HG03565 (cell line): ENCODE data around the gene EPHA8.

ENCODE experiments used
- ATAC-seq: cut with Tn5 transposase; IDR thresholded peaks from one replicate; pipeline ENCODE4 v1.9.1; 2021; ENCODE audit warnings: mild to moderate bottlenecking, moderate library complexity; ENCODE audit not compliant: unreplicated experiment

Gene EPHA8

DNA sequence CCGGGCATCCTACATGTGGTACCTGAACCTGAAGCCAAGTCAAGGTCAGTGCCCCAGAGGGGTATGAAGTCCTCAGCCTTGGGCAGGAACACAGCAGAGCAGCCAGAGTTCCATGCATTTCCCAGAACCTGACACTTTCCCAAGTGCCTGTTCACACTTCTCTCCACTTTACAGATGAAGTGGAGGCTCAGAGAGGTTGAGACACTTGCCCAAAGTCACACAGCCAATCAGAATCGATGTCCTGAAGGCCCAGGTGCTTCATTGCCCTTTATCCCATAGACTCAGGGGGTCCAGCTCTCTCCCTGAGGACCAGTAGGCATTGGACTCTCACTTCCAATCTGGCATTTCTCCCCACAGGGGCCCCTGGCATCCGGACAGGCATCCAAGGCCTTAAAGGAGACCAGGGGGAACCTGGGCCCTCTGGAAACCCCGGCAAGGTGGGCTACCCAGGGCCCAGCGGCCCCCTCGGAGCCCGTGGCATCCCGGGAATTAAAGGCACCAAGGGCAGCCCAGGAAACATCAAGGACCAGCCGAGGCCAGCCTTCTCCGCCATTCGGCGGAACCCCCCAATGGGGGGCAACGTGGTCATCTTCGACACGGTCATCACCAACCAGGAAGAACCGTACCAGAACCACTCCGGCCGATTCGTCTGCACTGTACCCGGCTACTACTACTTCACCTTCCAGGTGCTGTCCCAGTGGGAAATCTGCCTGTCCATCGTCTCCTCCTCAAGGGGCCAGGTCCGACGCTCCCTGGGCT lies 75.4 kb downstream of the EPHA8 start:
- no peak for ATAC-seq

DNA sequence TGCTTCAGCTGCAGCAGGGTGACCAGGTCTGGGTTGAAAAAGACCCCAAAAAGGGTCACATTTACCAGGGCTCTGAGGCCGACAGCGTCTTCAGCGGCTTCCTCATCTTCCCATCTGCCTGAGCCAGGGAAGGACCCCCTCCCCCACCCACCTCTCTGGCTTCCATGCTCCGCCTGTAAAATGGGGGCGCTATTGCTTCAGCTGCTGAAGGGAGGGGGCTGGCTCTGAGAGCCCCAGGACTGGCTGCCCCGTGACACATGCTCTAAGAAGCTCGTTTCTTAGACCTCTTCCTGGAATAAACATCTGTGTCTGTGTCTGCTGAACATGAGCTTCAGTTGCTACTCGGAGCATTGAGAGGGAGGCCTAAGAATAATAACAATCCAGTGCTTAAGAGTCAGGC lies 76.0 kb downstream of the EPHA8 start:
- no peak for ATAC-seq

DNA sequence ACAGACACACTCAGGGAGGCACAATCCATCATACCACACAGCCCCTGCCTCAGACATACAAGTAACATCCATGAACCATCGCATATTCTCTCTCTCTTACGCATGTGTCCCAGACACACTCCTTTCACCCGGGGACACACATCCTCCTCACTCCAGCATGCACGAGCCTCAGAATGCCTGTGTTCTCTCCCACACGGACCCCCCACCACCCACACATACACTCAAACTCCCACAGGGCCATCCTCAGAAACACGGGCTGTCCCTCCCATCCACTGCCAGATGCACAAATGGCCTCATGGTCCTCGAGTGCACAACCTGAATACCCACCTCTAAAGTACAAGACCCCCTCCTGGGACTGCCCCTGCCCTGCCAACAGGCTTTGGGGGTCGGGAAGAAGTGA lies 78.0 kb downstream of the EPHA8 start:
- no peak for ATAC-seq

DNA sequence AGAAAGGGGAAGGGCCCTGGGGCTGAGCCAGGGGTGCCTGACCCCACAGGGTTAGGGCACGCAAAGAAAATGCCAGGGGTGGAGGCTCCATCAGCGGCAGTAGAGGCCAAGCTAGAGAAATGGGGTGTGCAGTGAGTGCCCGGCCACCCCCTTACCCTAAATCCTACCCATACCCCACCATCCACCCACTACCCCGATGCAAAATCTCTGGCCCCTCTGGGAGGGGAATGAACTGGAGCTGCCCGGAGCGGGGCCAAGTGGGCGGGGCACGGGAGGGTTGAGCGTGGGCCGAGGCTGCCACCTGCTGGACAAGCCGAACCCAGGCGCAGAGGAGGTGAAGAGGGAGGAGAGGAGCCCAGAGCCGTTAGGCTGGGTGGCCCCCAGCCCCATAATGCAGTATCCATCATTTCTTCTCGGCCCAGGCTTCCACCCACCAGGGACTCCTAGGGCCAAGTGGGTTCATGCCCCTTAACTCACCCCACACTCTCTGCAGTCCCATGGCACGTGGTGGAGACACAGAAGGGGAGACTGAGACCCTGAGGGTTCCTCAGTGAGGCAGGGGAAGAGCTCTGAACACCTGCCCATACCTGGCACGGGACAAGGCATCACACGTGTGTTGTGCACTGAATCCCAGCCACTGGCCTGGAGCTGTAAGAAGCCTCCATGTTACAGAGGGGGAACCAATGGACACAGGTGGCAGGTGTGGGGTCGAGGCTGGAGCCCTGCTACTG lies 78.8 kb downstream of the EPHA8 start:
- ATAC-seq, result no peak

DNA sequence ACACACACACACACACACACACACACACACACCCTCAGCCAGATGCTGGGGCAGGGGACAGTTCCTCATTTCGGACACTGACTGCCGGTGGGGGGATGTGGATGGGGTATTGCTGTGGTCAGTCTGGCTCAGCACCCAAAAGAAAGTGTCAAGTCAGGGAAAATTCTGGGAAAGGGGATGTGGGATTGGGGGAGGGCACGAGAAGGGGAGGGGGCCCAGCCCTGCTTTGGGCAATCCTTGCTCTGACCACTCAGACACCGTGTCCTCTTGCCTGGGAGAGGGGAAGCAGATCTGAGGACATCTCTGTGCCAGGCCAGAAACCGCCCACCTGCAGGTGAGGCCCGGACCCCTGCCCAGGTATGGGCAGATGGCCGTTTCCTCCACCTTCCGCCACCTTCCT lies 80.1 kb downstream of the EPHA8 start, which contains the start of gene C1QC:
TSS of gene C1QC (plus strand) at position 253 of the 400 bp plus-strand sequence. CDS start 391 bp downstream, outside the sequence.
- ATAC-seq, result no peak

DNA sequence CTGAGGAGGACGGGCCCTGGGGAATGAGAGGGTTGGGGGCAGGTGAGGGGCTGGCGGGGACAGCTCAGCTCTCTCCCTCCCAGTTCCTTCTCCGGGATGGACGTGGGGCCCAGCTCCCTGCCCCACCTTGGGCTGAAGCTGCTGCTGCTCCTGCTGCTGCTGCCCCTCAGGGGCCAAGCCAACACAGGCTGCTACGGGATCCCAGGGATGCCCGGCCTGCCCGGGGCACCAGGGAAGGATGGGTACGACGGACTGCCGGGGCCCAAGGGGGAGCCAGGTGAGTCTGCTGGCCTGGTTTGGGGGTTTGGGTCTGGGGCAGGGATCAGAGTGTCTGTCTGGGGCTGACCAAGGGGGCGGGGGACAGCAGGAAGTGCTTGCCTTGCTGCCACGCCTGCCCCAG lies 80.6 kb downstream of the EPHA8 start:
- no peak for ATAC-seq

DNA sequence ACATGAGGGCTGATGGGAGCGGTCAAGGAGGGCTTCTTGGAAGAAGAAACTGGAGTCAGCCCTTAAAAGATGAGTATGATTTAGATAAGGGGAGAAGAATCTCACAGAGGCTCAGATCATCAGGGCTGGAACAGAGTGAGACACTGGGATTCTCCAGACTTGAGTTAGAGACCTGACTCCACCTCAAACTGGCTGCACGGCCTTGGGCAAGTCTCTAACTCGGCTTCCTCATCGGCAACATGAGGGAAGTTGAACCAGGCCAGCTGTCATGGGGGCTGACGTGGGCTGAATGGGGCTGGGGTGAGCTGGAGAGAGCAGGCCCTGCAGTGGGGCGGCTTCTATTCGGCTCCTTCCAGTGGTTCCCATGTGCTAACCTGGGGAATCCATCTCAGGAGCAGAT lies 82.6 kb downstream of the EPHA8 start:
- no peak for ATAC-seq

DNA sequence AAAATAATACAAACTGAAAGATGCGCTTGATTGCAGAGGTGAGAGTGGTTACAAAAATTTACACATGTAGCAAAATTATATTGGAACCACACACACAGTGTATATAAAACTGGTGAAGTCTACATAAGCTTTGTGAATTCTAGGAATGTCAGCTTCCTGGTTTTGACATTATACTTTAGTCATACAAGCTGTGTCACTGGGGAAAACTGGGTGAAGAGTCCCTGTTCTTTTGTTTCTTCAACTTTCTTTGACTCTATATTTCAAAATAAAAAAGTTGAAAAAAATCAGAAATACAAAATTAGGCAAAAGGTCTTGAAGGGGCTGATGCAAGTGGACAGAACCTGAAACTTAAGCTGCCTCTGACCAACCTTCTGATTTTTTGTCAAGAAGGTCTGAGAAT lies 83.1 kb downstream of the EPHA8 start:
- no peak for ATAC-seq

DNA sequence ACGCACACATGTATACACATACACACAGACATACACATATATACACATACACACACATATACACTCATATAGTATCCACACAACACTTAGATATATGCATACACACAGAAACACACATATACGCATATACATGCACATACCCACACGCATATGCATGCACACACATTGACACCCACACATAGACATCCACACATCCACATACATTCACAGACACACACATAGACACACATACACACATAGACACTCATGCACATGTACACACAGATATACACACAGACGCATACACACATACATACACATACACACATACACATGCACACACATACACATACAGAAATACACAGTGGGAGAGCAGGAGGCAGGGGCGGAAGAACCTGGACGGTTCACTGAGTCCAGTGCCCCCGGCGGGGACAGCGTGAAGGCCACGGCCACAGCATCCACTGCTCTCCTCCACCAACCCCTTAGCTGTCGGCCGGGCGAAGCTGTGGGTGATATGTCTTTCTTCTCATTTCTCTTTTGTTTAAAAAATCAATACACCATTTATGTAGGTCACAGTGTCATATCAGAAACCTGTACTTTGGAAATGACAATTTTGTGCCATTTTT lies 86.9 kb downstream of the EPHA8 start:
- ATAC-seq, result no peak

DNA sequence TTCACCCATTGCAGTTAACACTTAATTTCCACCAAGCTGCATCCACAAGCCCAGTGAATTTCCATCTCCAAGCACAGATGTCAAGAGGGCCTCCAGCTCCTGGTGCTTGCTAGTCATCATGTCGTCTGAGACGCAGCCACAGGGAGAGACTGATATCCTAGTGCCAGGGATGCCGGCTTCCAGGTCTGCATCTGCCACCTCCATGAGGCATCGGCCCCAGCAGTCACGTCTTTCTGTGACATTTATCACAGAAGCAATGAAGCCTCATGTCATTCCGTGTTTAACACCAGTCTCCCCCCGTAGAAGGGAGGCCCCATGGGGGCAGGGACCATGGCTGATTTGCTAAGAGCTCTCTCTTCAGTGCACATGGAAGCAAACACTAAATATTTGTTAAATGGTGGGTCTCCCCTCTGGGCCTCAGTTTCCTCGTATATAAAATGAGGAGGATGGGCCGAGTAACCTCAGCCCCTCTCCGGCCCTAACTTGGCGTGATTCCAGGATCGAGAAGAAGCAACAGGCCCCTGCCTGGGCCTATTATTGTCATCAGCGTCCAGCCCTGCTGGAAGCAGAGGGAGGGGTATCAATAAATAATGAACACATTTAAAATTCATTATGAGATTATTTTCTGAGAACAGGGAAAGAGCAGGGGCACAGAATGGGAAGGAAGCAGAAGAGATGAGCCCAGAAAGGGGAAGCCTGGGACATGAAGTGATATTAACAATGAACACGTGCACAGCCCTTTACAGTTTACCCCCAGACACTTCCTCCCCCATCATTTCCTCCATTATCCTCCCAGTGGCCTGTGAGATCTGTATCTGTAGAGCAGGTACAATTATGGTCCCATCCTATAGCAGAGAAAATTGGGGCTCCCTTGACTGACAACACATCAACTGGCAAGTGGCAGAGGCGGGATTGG lies 88.9 kb downstream of the EPHA8 start:
- ATAC-seq, result no peak

DNA sequence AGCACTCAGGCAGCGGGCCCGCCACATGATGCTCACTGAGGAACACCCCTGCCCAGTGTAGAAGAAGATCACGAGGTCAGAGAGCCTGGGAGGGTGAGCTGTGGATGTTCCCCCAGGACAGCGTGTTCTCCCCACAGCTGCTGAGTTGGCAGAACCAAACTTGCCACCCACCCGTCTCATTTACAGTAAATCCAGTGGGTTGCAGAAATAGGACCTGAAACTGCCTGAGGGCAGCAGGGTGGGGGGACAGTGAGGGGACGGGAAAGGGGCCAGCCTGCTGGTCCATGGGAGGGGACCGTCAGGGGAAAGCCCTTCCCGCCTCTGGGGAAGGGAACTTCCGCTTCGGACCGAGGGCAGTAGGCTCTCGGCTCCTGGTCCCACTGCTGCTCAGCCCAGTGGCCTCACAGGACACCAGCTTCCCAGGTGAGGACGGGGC lies 89.6 kb downstream of the EPHA8 start, which contains the start of gene C1QB:
TSS of gene C1QB (plus strand) at position 356 of the 436 bp plus-strand sequence. CDS start 6,227 bp downstream, outside the sequence.
- ATAC-seq, result no peak
